Measurements from ENCODE around the gene NOL4L.

Gene NOL4L

DNA sequence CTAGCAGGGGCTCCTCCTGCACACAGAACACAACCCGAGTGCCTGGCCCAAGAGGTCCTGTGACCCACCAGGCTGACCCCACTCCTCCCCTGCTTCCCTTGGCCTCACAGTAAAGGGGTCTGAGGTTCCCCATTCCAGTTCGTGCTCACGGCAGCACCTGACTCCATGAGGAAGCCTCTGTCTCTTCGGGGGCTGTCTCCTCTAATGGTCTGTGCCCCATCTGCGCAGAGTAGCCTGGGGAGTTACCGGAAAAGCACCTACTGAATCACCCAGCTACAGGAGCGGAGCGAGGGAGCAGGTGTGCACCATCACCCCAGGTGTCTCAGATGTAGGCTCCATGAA lies 133.8 kb downstream of the NOL4L start:
- no peak overlapping the region for H2BK5ac ChIP-seq (ENCODE audit: low read length)
- H2BK15ac ChIP-seq (replicated peaks; ENCODE audit: low read depth): no peak overlapping the region
- H3K23ac ChIP-seq (ENCODE audit: low read length): no peak overlapping the region
- no peak overlapping the region for H4K5ac ChIP-seq (ENCODE audit: low read length)
- no peak overlapping the region for H3K9ac ChIP-seq (ENCODE audit: low read length)
- H3K56ac ChIP-seq (ENCODE audit: low read length): no peak overlapping the region
- WGBS (ENCODE audit: extremely low coverage, insufficient coverage, low lambda C conversion rate): no CpG with 5 or more reads among the region's 8 CpGs
- H3K4me1 ChIP-seq (ENCODE audit: control insufficient read depth, low read depth, low read length): no peaks in the 10 kb centered on the region
- H2AK5ac ChIP-seq (ENCODE audit: low read length): no peak overlapping the region
- no peak overlapping the region for H2BK120ac ChIP-seq (ENCODE audit: low read depth, low read length)
- no peak overlapping the region for H3K18ac ChIP-seq (ENCODE audit: low read length)
- H3K4me3 ChIP-seq (ENCODE audit: low read length): no peak overlapping the region
- no peaks in the 10 kb centered on the region for H3K36me3 ChIP-seq (ENCODE audit: control insufficient read depth, insufficient read depth, low read length)
- H3K79me1 ChIP-seq (ENCODE audit: low read length): no peaks in the 10 kb centered on the region
- H4K8ac ChIP-seq (ENCODE audit: low read depth, low read length): no peak overlapping the region
- H3K4me2 ChIP-seq (ENCODE audit: low read length): no peak overlapping the region
- no peaks in the 10 kb centered on the region for H3K27me3 ChIP-seq (ENCODE audit: insufficient read depth, low read length, poor library complexity)
- no peak overlapping the region for H3K4ac ChIP-seq (ENCODE audit: low read depth, low read length)
- H3K27ac ChIP-seq (ENCODE audit: low read depth, low read length): no peak overlapping the region
- DNase-seq: no peak
- H3K79me2 ChIP-seq (ENCODE audit: control insufficient read depth, insufficient read depth, low read length): no peaks in the 10 kb centered on the region

DNA sequence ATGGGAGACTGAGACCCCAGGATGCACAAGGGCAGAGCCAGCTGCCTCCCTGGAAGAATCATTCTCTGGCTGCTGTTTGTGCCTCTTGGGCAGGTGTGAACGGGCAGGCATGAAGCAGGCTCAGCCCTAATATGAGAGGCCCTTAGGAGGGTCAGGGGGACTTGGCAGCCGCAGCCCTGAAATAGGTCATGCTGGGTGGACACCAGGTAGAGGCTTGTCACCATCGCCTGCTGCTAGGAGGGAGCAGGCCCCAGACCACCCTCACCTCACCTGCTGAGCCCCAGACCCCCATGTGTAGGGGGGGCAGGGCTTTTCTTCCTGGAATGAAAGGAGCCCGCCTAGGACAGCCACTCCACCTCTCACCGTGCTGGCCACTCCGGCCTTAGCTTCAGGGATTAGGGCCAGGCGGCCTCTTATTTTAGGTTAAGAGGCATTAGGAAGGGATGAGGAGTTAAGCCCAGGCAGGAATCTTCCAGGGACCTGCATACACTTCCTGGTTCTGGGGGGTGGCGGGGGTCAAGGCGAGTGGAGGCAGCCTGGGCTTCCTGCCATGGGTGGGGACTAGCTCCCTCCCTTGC lies 134.6 kb downstream of the NOL4L start:
- Histone ChIP-seq H2BK5ac (ENCODE audit: low read length) (no peak overlapping the region), H3K36me3 (ENCODE audit: control insufficient read depth, insufficient read depth, low read length) (no peaks in the 10 kb centered on the region), H3K18ac (ENCODE audit: low read length) (no peak overlapping the region), H3K79me1 (ENCODE audit: low read length) (no peaks in the 10 kb centered on the region), H3K9ac (ENCODE audit: low read length) (no peak overlapping the region), H2BK15ac (replicated peaks; ENCODE audit: low read depth) (no peak overlapping the region), H3K79me2 (ENCODE audit: control insufficient read depth, insufficient read depth, low read length) (no peaks in the 10 kb centered on the region), H3K27me3 (ENCODE audit: insufficient read depth, low read length, poor library complexity) (no peaks in the 10 kb centered on the region), H4K5ac (ENCODE audit: low read length) (no peak overlapping the region), H3K4me3 (ENCODE audit: low read length) (no peak overlapping the region), H2BK120ac (ENCODE audit: low read depth, low read length) (no peak overlapping the region), H3K4ac (ENCODE audit: low read depth, low read length) (no peak overlapping the region), H3K56ac (ENCODE audit: low read length) (no peak overlapping the region), H4K8ac (ENCODE audit: low read depth, low read length) (no peak overlapping the region), H3K23ac (ENCODE audit: low read length) (no peak overlapping the region), H3K4me1 (ENCODE audit: control insufficient read depth, low read depth, low read length) (no peaks in the 10 kb centered on the region), H3K27ac (ENCODE audit: low read depth, low read length) (no peak overlapping the region), H2AK5ac (ENCODE audit: low read length) (no peak overlapping the region), H3K4me2 (ENCODE audit: low read length) (no peak overlapping the region)
- DNase-seq: no peak
- no CpG with 5 or more reads among the region's 9 CpGs for WGBS (ENCODE audit: extremely low coverage, insufficient coverage, low lambda C conversion rate)

DNA sequence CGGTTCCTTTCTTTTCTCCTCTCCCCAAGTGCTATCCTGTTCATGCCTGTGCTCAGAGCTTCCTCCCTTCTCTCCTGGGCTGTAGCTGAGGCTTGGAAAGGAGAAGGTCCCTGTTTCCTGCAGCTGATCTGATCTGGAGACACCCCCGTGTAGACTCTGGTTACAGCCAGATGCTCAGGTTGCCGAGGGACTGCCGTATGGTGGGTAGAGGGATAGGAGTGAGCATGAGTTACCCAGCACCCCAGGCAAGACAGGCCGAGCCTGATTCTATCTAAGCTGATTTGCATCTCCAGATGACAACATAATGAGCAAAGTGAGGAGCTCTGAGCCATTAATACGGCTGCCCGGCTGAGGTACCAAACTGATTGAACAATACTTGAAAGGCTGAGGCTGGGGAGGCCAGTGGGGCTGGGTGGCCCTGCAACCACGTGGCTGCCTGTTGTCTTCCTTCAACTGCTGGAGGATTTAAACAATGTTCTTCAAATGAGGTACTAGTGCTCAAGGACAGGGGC lies 135.2 kb downstream of the NOL4L start:
- Histone ChIP-seq H2BK120ac (ENCODE audit: low read depth, low read length) (no peak overlapping the region), H3K4ac (ENCODE audit: low read depth, low read length) (no peak overlapping the region), H3K79me1 (ENCODE audit: low read length) (no peaks in the 10 kb centered on the region), H2AK5ac (ENCODE audit: low read length) (no peak overlapping the region), H4K5ac (ENCODE audit: low read length) (no peak overlapping the region), H3K4me2 (ENCODE audit: low read length) (no peak overlapping the region), H3K4me1 (ENCODE audit: control insufficient read depth, low read depth, low read length) (peaks cover 2% of the 10 kb centered on the region), H3K4me3 (ENCODE audit: low read length) (no peak overlapping the region), H3K9ac (ENCODE audit: low read length) (no peak overlapping the region), H3K56ac (ENCODE audit: low read length) (no peak overlapping the region), H3K27ac (ENCODE audit: low read depth, low read length) (no peak overlapping the region), H3K18ac (ENCODE audit: low read length) (no peak overlapping the region), H3K23ac (ENCODE audit: low read length) (no peak overlapping the region), H3K79me2 (ENCODE audit: control insufficient read depth, insufficient read depth, low read length) (no peaks in the 10 kb centered on the region), H3K36me3 (ENCODE audit: control insufficient read depth, insufficient read depth, low read length) (no peaks in the 10 kb centered on the region), H2BK5ac (ENCODE audit: low read length) (no peak overlapping the region), H2BK15ac (replicated peaks; ENCODE audit: low read depth) (no peak overlapping the region), H3K27me3 (ENCODE audit: insufficient read depth, low read length, poor library complexity) (no peaks in the 10 kb centered on the region), H4K8ac (ENCODE audit: low read depth, low read length) (no peak overlapping the region)
- no peak for DNase-seq
- WGBS (ENCODE audit: extremely low coverage, insufficient coverage, low lambda C conversion rate): no CpG with 5 or more reads among the region's 8 CpGs

DNA sequence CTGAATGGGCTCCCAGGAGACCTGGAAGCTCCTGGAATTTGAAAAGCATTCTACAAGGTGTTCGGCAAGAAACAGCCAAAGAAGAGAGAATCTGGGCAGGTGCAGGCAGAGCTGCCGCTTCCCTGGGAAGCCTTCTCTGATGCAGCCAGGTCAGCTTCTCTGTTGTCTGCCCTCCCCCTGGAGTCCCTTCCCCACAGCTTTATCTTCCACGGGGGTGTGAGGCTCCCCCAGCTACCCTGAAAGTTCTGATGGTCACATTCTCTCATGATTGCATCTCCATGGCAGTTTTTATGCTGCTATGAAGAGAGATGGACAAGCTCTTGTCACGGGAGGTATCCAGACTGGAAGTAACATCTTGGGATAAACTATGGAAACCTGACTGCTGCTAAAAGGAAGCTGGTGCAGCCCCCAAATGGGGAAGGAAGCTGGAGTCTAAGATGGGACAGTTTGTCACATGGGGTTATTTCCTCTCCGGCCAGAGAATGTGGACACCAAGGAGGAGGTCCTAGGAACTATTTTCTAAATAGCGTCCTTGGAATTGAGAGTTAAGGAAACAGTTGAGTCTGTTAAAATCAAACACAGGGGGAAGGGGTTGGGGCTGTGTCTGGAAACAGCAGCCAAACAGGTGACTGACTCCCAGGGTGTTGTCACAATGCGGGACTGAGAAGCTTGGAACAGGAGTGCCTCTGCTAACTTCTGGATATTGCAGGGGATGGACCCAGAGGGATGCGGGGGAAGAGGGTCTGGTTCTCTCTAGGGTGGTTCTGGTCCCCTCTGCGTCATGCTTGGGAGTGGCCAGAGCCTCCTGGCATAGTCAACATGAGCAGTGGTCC lies 135.9 kb downstream of the NOL4L start:
- Histone ChIP-seq H2AK5ac (ENCODE audit: low read length) (no peak overlapping the region), H2BK120ac (ENCODE audit: low read depth, low read length) (no peak overlapping the region), H3K36me3 (ENCODE audit: control insufficient read depth, insufficient read depth, low read length) (no peaks in the 10 kb centered on the region), H3K79me1 (ENCODE audit: low read length) (no peaks in the 10 kb centered on the region), H2BK15ac (replicated peaks; ENCODE audit: low read depth) (no peak overlapping the region), H3K9ac (ENCODE audit: low read length) (no peak overlapping the region), H3K4me3 (ENCODE audit: low read length) (no peak overlapping the region), H4K8ac (ENCODE audit: low read depth, low read length) (no peak overlapping the region), H3K27me3 (ENCODE audit: insufficient read depth, low read length, poor library complexity) (no peaks in the 10 kb centered on the region), H3K27ac (ENCODE audit: low read depth, low read length) (no peak overlapping the region), H3K4me2 (ENCODE audit: low read length) (no peak overlapping the region), H3K56ac (ENCODE audit: low read length) (no peak overlapping the region), H2BK5ac (ENCODE audit: low read length) (no peak overlapping the region), H3K18ac (ENCODE audit: low read length) (no peak overlapping the region), H3K4ac (ENCODE audit: low read depth, low read length) (no peak overlapping the region), H4K5ac (ENCODE audit: low read length) (no peak overlapping the region), H3K79me2 (ENCODE audit: control insufficient read depth, insufficient read depth, low read length) (no peaks in the 10 kb centered on the region), H3K4me1 (ENCODE audit: control insufficient read depth, low read depth, low read length) (peaks cover 6% of the 10 kb centered on the region), H3K23ac (ENCODE audit: low read length) (no peak overlapping the region)
- WGBS (ENCODE audit: extremely low coverage, insufficient coverage, low lambda C conversion rate): no CpG with 5 or more reads among the region's 9 CpGs
- no peak for DNase-seq

DNA sequence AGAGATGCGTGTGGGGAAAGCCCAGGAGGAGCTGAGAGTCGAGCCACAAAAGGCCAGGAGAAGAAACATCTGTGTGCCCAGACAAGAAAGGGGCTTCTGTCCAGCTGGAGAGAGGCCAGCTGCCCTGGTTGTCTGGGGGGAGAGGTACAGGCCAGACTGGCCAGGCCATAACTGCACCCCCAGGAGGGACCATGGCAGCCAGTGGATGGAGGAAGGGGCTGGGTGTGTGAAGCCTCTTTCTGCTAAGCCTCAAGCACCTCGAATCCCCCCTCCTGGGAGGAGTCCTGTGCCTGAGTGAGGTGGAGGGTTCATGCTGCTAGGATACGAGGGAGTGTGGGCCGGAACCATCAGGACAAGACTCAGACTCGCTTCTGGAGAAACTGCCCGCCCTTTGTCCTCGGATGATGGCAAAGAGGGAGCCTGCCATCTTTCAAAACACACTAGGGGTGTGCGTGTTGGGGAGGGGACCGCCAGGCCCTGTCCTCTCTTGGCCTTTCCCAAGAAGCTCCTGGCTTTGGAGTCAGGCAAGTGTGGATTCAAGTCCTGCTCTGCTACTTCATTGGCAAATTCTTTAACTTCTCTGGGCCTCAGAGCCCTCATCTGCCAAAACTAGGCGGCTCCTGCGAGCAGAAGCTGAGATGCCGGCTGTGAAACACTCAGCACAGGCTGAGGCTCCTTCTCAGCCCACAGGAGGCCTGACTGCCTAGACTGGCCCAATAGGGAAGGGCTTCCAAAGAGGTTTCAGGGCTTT lies 136.7 kb downstream of the NOL4L start:
- no peaks in the 10 kb centered on the region for H3K79me2 ChIP-seq (ENCODE audit: control insufficient read depth, insufficient read depth, low read length)
- no peaks in the 10 kb centered on the region for H3K79me1 ChIP-seq (ENCODE audit: low read length)
- no peak overlapping the region for H3K56ac ChIP-seq (ENCODE audit: low read length)
- H2AK5ac ChIP-seq (ENCODE audit: low read length): no peak overlapping the region
- H3K9ac ChIP-seq (ENCODE audit: low read length): no peak overlapping the region
- H3K36me3 ChIP-seq (ENCODE audit: control insufficient read depth, insufficient read depth, low read length): no peaks in the 10 kb centered on the region
- H4K8ac ChIP-seq (ENCODE audit: low read depth, low read length): no peak overlapping the region
- H3K4me1 ChIP-seq (ENCODE audit: control insufficient read depth, low read depth, low read length): peaks cover 6% of the 10 kb centered on the region
- no peak overlapping the region for H3K27ac ChIP-seq (ENCODE audit: low read depth, low read length)
- H3K18ac ChIP-seq (ENCODE audit: low read length): no peak overlapping the region
- H4K5ac ChIP-seq (ENCODE audit: low read length): no peak overlapping the region
- DNase-seq: no peak
- no peaks in the 10 kb centered on the region for H3K27me3 ChIP-seq (ENCODE audit: insufficient read depth, low read length, poor library complexity)
- no peak overlapping the region for H3K4me3 ChIP-seq (ENCODE audit: low read length)
- no peak overlapping the region for H2BK120ac ChIP-seq (ENCODE audit: low read depth, low read length)
- no peak overlapping the region for H2BK15ac ChIP-seq (replicated peaks; ENCODE audit: low read depth)
- WGBS (ENCODE audit: extremely low coverage, insufficient coverage, low lambda C conversion rate): no CpG with 5 or more reads among the region's 13 CpGs
- H3K4me2 ChIP-seq (ENCODE audit: low read length): no peak overlapping the region
- no peak overlapping the region for H3K23ac ChIP-seq (ENCODE audit: low read length)
- no peak overlapping the region for H2BK5ac ChIP-seq (ENCODE audit: low read length)
- no peak overlapping the region for H3K4ac ChIP-seq (ENCODE audit: low read depth, low read length)

Measured in mesendoderm (in vitro differentiated cells).